ENCODE measurements around the gene NOXO1.

Gene NOXO1

GRCh38 chr16:2009791-2010510, 28.7 kb upstream of the NOXO1 start, which contains the start of gene ZNF598:
Gene ZNF598, minus strand, starts transcription at chr16:2009821.
- DNase-seq (ENCODE audit: low spot score), result peak; percentile 96

- no peak for DNase-seq (ENCODE audit: low spot score)
Observed at GRCh38 chr16:2009164-2009711, 28.0 kb upstream of the NOXO1 start.

- peak; percentile 50 for DNase-seq (ENCODE audit: low spot score)
Observed at GRCh38 chr16:2008631-2009163, 27.4 kb upstream of the NOXO1 start.

GRCh38 chr16:2008009-2008526, 26.8 kb upstream of the NOXO1 start:
- DNase-seq (ENCODE audit: low spot score), result peak; percentile 86

GRCh38 chr16:2007081-2007836, 26.0 kb upstream of the NOXO1 start:
- DNase-seq (ENCODE audit: low spot score), result no peak

GRCh38 chr16:2006317-2006716, 25.0 kb upstream of the NOXO1 start:
- no peak for DNase-seq (ENCODE audit: low spot score)

- DNase-seq (ENCODE audit: low spot score), result no peak
Observed at GRCh38 chr16:2005646-2006045, 24.4 kb upstream of the NOXO1 start.

- DNase-seq (ENCODE audit: low spot score), result no peak
Observed at GRCh38 chr16:2004795-2005517, 23.7 kb upstream of the NOXO1 start.

- DNase-seq (ENCODE audit: low spot score), result peak; percentile 93
Observed at GRCh38 chr16:2003827-2004641, 22.8 kb upstream of the NOXO1 start.

GRCh38 chr16:2003231-2003826, 22.1 kb upstream of the NOXO1 start:
- DNase-seq (ENCODE audit: low spot score), result no peak

GRCh38 chr16:2002406-2003230, 21.3 kb upstream of the NOXO1 start:
- no peak for DNase-seq (ENCODE audit: low spot score)

- DNase-seq (ENCODE audit: low spot score), result no peak
Observed at GRCh38 chr16:2001456-2002355, 20.4 kb upstream of the NOXO1 start.

- DNase-seq (ENCODE audit: low spot score), result no peak
Observed at GRCh38 chr16:2001035-2001434, 19.8 kb upstream of the NOXO1 start.

GRCh38 chr16:1999866-2000514, 18.7 kb upstream of the NOXO1 start:
- DNase-seq (ENCODE audit: low spot score), result no peak

GRCh38 chr16:1998852-1999801, 17.9 kb upstream of the NOXO1 start:
- no peak for DNase-seq (ENCODE audit: low spot score)

GRCh38 chr16:1998360-1998835, 17.1 kb upstream of the NOXO1 start:
- no peak for DNase-seq (ENCODE audit: low spot score)
